ENCODE measurements around the gene CDKN1A.

DNA sequence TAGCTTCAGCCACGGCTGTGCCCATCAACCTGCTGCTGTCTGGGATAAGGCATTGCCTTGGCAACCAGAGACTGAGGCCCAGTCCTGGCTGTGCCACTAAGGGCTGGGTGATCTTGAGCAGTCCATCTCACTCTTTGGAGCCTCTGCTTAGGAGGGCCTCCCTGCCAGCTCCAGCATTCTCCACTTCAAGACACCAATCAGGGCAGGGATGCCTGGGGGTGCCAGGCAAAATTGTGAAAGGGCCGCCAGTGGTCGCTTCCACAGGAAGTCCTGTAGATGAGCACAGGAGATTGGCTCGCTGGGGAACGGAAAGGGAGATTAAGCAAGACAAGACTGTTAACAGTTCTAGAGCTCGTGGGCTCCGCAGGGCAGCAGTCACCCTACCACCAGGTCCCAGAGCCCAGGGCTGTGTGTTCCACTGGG, 19.0 kb downstream of the CDKN1A start, which contains the start of gene RAB44:
- TF ChIP-seq, protein P1, sequence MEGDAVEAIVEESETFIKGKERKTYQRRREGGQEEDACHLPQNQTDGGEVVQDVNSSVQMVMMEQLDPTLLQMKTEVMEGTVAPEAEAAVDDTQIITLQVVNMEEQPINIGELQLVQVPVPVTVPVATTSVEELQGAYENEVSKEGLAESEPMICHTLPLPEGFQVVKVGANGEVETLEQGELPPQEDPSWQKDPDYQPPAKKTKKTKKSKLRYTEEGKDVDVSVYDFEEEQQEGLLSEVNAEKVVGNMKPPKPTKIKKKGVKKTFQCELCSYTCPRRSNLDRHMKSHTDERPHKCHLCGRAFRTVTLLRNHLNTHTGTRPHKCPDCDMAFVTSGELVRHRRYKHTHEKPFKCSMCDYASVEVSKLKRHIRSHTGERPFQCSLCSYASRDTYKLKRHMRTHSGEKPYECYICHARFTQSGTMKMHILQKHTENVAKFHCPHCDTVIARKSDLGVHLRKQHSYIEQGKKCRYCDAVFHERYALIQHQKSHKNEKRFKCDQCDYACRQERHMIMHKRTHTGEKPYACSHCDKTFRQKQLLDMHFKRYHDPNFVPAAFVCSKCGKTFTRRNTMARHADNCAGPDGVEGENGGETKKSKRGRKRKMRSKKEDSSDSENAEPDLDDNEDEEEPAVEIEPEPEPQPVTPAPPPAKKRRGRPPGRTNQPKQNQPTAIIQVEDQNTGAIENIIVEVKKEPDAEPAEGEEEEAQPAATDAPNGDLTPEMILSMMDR (IDR thresholded peaks at IDR 0.05) = no peak
- TF ChIP-seq POLR2A (IDR thresholded peaks at IDR 0.05) = no peak
